Measurements from ENCODE around the gene AZGP1.

The AZGP1 gene

DNA sequence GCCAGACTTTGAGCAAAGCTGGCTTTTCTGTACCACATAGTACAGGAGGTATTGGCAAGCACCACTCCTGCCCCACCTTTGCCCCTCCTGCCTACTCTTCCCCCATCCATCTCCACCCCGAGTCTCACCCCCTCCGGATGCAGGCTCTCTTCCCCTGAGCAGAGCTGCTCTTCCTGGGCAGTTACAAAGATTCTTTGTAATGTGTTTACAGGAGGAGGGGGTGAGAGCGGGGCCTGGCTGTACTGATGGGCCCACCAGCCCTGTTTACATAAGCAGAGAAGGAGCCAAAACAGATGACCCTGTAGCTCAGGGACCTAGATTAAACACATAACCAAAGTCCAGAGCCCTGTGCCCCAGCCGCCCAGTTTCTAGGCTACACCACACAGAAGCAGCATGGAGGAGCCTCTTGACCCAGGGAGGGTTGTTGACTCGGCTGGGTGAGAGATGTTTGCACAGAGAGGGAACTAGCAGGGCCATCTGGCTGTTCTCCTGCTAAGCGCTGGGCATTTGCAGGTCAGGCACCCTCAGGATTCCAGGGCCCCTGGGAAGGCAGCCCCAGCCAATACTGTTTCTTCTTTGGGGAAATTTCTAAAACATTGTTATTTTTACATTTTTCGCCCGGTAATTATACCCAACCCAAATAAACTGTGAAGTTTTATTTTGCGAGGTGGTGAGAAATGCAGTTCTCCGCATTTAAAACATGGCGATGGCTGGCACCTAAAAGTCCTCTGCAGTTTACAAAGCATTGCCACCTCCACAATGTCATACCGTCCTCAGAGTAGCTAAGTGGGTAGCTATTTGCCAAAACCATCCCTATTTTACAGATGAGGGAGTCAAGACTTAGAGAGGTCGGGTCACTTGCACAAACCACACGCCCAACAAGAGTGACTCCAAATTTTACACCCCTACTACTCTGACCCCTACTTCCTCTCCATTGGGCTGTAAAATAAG is 28.2 kb upstream of the AZGP1 start:
- no peak for DNase-seq (ENCODE audit: extremely low spot score)
- ChIA-PET CTCF (interaction anchor here (0.6 kb wide), 1 partner anchor 54 kb away, joined by 3 read pairs; no protein-coding TSS in a partner anchor), POLR2A (interaction anchor here (1.2 kb wide), 1 partner anchor 79 kb away, joined by 3 read pairs; no protein-coding TSS in a partner anchor)
- TF ChIP-seq ZNF384 (IDR thresholded peaks at IDR 0.05) (no peak), TARDBP (IDR thresholded peaks at IDR 0.05) (no peak), FOXK2 (IDR thresholded peaks at IDR 0.05) (no peak)

DNA sequence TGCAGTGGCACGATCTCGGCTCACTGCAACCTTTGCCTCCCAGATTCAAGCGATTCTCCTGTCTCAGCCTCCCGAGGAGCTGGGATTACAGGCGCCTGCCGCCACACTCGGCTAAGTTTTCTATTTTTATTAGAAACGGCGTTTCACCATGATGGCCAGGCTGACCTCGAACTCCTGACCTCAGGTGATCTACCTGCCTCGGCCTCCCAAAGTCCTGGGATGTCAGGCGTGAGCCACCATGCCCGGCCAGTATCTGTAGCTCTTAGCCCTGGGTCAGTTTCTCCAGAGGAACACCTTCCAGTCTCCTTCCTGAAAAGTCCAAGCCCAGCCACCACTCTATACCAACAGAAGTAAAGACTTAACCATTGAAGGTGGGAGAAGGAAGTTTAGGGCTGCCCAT is 24.4 kb upstream of the AZGP1 start:
- ChIA-PET CTCF (interaction anchor here (0.6 kb wide), 2 partner anchors 20 to 149 kb away, joined by 3 to 4 read pairs; no protein-coding TSS in a partner anchor), POLR2A (interaction anchor here (1.0 kb wide), 1 partner anchor 15 kb away, joined by 4 read pairs; the partner anchor contains the start of gene ZKSCAN1)
- DNase-seq (ENCODE audit: extremely low spot score) = no peak
- no peak for TF ChIP-seq BHLHE40 (IDR thresholded peaks at IDR 0.05; ENCODE audit: borderline replicate concordance)

GRCh38 chr7:99997545-99998137 is 21.8 kb upstream of the AZGP1 start:
- POLR2A ChIA-PET = interaction anchor here (0.7 kb wide), 1 partner anchor 85 kb away, joined by 3 read pairs; no protein-coding TSS in a partner anchor
- TF ChIP-seq HDGF (IDR thresholded peaks at IDR 0.05; ENCODE audit: borderline replicate concordance) (no peak), TARDBP (IDR thresholded peaks at IDR 0.05) (no peak), PKNOX1 (IDR thresholded peaks at IDR 0.05) (no peak), BHLHE40 (IDR thresholded peaks at IDR 0.05; ENCODE audit: borderline replicate concordance) (no peak), SP1 (IDR thresholded peaks at IDR 0.05) (no peak), NFRKB (IDR thresholded peaks at IDR 0.05) (no peak), ARNT (IDR thresholded peaks at IDR 0.05) (no peak), ELF4 (IDR thresholded peaks at IDR 0.05) (no peak), FOXA1 (IDR thresholded peaks at IDR 0.05) (no peak), SUZ12 (IDR thresholded peaks at IDR 0.05) (no peak)
- DNase-seq (ENCODE audit: extremely low spot score) = no peak
- CTCF ChIA-PET = interaction anchor here (1.1 kb wide), 1 partner anchor 135 kb away, joined by 3 read pairs; no protein-coding TSS in a partner anchor

- CTCF ChIA-PET = interaction anchor here (1.1 kb wide), 1 partner anchor 136 kb away, joined by 3 read pairs; no protein-coding TSS in a partner anchor
- TF ChIP-seq FOXA1 (IDR thresholded peaks at IDR 0.05) (no peak), PKNOX1 (IDR thresholded peaks at IDR 0.05) (no peak), SUZ12 (IDR thresholded peaks at IDR 0.05) (no peak), SP1 (IDR thresholded peaks at IDR 0.05) (no peak), L3MBTL2 (conservative IDR thresholded peaks at IDR 0.05) (no peak), LEF1 (IDR thresholded peaks at IDR 0.05; ENCODE audit: borderline replicate concordance) (no peak), HDGF (IDR thresholded peaks at IDR 0.05; ENCODE audit: borderline replicate concordance) (no peak), TARDBP (IDR thresholded peaks at IDR 0.05) (no peak), ELF4 (IDR thresholded peaks at IDR 0.05) (no peak), FOXM1 (IDR thresholded peaks at IDR 0.05; ENCODE audit: borderline replicate concordance) (no peak), CTBP1 (IDR thresholded peaks at IDR 0.05; ENCODE audit: borderline replicate concordance) (no peak), ZNF384 (IDR thresholded peaks at IDR 0.05) (no peak), NFRKB (IDR thresholded peaks at IDR 0.05) (no peak), BHLHE40 (IDR thresholded peaks at IDR 0.05; ENCODE audit: borderline replicate concordance) (no peak)
- DNase-seq (ENCODE audit: extremely low spot score) = no peak
- POLR2A ChIA-PET = interaction anchor here (0.7 kb wide), 1 partner anchor 86 kb away, joined by 3 read pairs; no protein-coding TSS in a partner anchor
Measured at GRCh38 chr7:99996755-99997544, 21.1 kb upstream of the AZGP1 start.

GRCh38 chr7:99994819-99995218 is 19.0 kb upstream of the AZGP1 start:
- DNase-seq (ENCODE audit: extremely low spot score) = no peak
- TF ChIP-seq FOXM1 (IDR thresholded peaks at IDR 0.05; ENCODE audit: borderline replicate concordance) = no peak
- no peak for TF ChIP-seq SUZ12 (IDR thresholded peaks at IDR 0.05)
- no peak for TF ChIP-seq L3MBTL2 (conservative IDR thresholded peaks at IDR 0.05)
- TF ChIP-seq FOXK2 (IDR thresholded peaks at IDR 0.05) = no peak
- TF ChIP-seq TARDBP (IDR thresholded peaks at IDR 0.05) = no peak
- no peak for TF ChIP-seq BHLHE40 (IDR thresholded peaks at IDR 0.05; ENCODE audit: borderline replicate concordance)
- TF ChIP-seq NFRKB (IDR thresholded peaks at IDR 0.05) = no peak
- TF ChIP-seq FOXA1 (IDR thresholded peaks at IDR 0.05) = no peak
- no peak for TF ChIP-seq HDGF (IDR thresholded peaks at IDR 0.05; ENCODE audit: borderline replicate concordance)
- TF ChIP-seq ZNF384 (IDR thresholded peaks at IDR 0.05) = no peak
- no peak for TF ChIP-seq PKNOX1 (IDR thresholded peaks at IDR 0.05)
- TF ChIP-seq ELF4 (IDR thresholded peaks at IDR 0.05) = no peak
- no peak for TF ChIP-seq ARNT (IDR thresholded peaks at IDR 0.05)
- no peak for TF ChIP-seq CTBP1 (IDR thresholded peaks at IDR 0.05; ENCODE audit: borderline replicate concordance)
- ChIA-PET POLR2A (interaction anchor here (1.3 kb wide), 1 partner anchor 378 kb away, joined by 3 read pairs; the partner anchor contains the start of gene ZSCAN25), CTCF (interaction anchor here (0.7 to 1.5 kb wide), 3 partner anchors 66 to 134 kb away, joined by 6 read pairs; partner anchors contain the start of gene GJC3)
